Measurements from ENCODE around the gene ALDH1B1. TPM values are rescaled to one million over a fixed set of nuclear protein-coding genes. Genes with fewer than 3 reads are reported as not detected.

Gene ALDH1B1
- total RNA-seq, 5 donors from 2014 or later (not counting 1 experiment from before 2014, with no cell fraction given): 2.0 to 8.2 (median 5.2) TPM

DNA sequence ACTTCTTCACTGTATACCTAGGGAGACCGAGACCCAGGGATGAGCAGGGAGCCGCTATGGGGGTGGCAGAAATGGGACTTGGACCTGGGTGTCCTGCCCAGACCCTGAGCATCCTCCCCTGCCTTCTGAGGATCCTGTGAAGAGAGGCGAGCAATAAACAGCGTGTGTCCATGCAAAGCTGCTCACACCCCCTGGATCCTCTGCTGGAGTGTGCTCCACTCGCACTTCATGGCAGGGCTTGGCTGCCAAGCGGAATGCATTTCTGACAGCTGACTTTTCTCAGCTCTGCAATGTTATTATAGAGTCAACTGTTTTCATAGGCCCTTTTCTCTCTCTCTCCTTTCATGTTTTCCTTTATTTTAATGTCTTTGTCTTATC is 31.0 kb upstream of the ALDH1B1 start:
- peaks cover 4 to 7% (median 5%) of the 10 kb centered on the region in 3 donors for H3K4me1 Mint-ChIP-seq
- 94% methylated on average over 3 of the region's 6 CpGs for WGBS (ENCODE audit: insufficient coverage)
- no peak overlapping the region for H3K27ac ChIP-seq (ENCODE audit: low read length)
- POLR2A ChIA-PET: no interaction called here
- no peak for DNase-seq
- H3K36me3 ChIP-seq (ENCODE audit: control insufficient read depth in 2 of 2, extremely low read depth in 1 of 2, insufficient read depth in 1 of 2, low read length in 1 of 2): no peaks in the 10 kb centered on the region
- no peak for ATAC-seq (replicated peaks in 1 of 4)
- H3K9me3 ChIP-seq: no peaks in the 10 kb centered on the region
- no peak overlapping the region for H3K4me3 Mint-ChIP-seq
- H3K4me3 ChIP-seq (ENCODE audit: control insufficient read depth in 1 of 2, extremely low read depth in 1 of 2, low read length in 1 of 2): no peak overlapping the region
- no peak overlapping the region for H3K27ac Mint-ChIP-seq
- H3K36me3 Mint-ChIP-seq: no peaks in the 10 kb centered on the region
- H3K27me3 ChIP-seq (replicated peaks in 1 of 2; ENCODE audit: control insufficient read depth in 2 of 2, extremely low read depth in 1 of 2, insufficient read depth in 2 of 2, low read length in 1 of 2): no peaks in the 10 kb centered on the region
- peaks cover 4 to 8% of the 10 kb centered on the region in 2 donors for H3K27me3 Mint-ChIP-seq
- H3K4me1 ChIP-seq (ENCODE audit: control insufficient read depth in 1 of 2, extremely low read depth in 1 of 2, insufficient read depth in 2 of 2, low read length in 2 of 2): no peaks in the 10 kb centered on the region
- no peaks in the 10 kb centered on the region for H3K9me3 Mint-ChIP-seq
- CTCF ChIA-PET: interaction anchor here in 1 of 2 donors (0.6 kb wide), 1 partner anchor 1880 kb away, joined by 3 read pairs; no protein-coding TSS in a partner anchor

DNA sequence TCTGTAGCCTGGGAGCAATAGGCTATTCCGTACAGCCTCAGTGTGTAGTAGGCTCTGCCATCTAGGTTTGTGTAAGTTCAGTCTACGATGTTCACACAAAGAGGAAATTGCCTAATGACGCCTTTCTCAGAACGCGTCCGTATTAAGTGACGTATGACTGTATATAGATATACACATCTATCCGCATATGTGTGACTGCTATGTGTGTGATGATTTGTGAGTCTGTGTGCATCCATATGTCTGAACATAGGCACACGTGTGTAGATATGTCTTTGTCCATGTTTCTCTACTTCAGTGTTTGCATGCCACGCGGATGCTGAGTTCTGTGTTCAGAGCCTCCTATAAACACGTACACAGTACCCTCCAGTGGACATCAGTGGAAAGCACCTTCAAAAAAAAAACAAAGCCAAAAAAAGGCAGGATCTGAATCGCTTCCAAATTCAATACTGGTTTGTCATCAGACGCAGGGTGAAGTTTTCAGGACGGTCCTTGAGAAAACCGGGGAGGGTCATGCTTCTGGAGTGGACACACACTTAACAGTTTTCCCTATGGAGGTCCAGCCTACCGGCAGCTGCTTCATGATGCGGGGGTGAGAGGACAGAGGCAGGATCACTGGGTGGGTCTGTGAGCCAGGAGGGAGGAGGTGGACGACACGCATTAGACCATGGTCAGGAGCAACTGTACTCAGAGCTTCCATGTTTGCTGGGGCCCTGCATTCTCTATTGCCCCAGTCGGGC is 29.5 kb upstream of the ALDH1B1 start:
- no peak overlapping the region for H3K4me3 ChIP-seq (ENCODE audit: control insufficient read depth in 1 of 2, extremely low read depth in 1 of 2, low read length in 1 of 2)
- H3K4me3 Mint-ChIP-seq: peak overlapping the region in 2 of 3 donors; percentile 42
- DNase-seq (peak in 9 of 35 experiments; percentile 1 to 54 (median 5)), ATAC-seq (replicated peaks in 1 of 4) (peak in 3 of 4 experiments; percentile 36 to 83 (median 52))
- no peaks in the 10 kb centered on the region for H3K9me3 Mint-ChIP-seq
- H3K36me3 ChIP-seq (ENCODE audit: control insufficient read depth in 2 of 2, extremely low read depth in 1 of 2, insufficient read depth in 1 of 2, low read length in 1 of 2): no peaks in the 10 kb centered on the region
- H3K27me3 Mint-ChIP-seq: peaks cover 4 to 8% of the 10 kb centered on the region in 2 donors
- no peak overlapping the region for H3K27ac ChIP-seq (ENCODE audit: low read length)
- H3K27me3 ChIP-seq (replicated peaks in 1 of 2; ENCODE audit: control insufficient read depth in 2 of 2, extremely low read depth in 1 of 2, insufficient read depth in 2 of 2, low read length in 1 of 2): peaks cover 0 to 4% of the 10 kb centered on the region in 2 experiments
- ChIA-PET POLR2A (no interaction called here), CTCF (interaction anchor here in 1 of 2 donors (0.9 kb wide), 1 partner anchor 450 kb away, joined by 3 read pairs; no protein-coding TSS in a partner anchor)
- no peaks in the 10 kb centered on the region for H3K36me3 Mint-ChIP-seq
- no peaks in the 10 kb centered on the region for H3K4me1 ChIP-seq (ENCODE audit: control insufficient read depth in 1 of 2, extremely low read depth in 1 of 2, insufficient read depth in 2 of 2, low read length in 2 of 2)
- 51% methylated on average over 8 of the region's 21 CpGs for WGBS (ENCODE audit: insufficient coverage)
- peaks cover 4 to 7% (median 5%) of the 10 kb centered on the region in 3 donors for H3K4me1 Mint-ChIP-seq
- H3K27ac Mint-ChIP-seq: no peak overlapping the region
- H3K9me3 ChIP-seq: no peaks in the 10 kb centered on the region

DNA sequence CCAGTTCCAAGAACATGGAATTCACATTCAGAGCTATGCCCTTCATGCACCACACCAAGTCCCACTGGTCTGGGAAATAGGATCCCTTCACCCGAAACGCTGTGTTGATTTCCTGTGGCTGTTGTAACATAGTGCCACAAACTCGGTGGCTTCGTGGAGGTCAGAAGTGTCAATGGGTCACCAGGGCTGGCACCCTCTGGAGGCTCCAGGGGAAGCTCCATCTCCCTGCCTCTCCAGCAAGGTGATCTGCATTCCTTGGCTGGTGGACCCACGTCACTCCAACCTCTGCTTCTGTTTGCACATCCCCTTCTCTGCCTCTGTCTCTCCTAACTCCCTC is 28.9 kb upstream of the ALDH1B1 start:
- 61% methylated on average over 5 of the region's 5 CpGs for WGBS (ENCODE audit: insufficient coverage)
- no peak for ATAC-seq (replicated peaks in 1 of 4)
- POLR2A ChIA-PET: no interaction called here

DNA sequence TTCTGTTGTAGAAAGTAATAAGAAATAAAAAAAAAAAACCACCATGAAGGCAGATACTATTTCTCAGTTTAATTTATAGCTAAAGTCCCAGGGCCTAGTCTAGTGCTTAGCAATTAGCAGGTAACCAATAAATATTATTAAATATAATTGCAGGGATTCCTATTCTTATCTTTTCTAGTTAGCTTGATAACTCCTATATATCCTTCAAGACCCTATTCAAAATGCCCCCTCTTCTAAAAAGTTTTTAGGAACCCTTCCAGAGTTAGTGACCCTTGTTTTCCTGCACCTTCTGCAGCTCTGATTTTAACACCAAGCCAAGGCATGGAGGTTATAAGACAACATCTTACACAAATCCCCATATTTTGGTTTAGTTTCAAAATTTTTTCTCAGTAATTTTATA is 24.6 kb upstream of the ALDH1B1 start:
- Histone ChIP-seq H3K36me3 (ENCODE audit: control insufficient read depth in 2 of 2, extremely low read depth in 1 of 2, insufficient read depth in 1 of 2, low read length in 1 of 2) (no peaks in the 10 kb centered on the region), H3K27me3 (replicated peaks in 1 of 2; ENCODE audit: control insufficient read depth in 2 of 2, extremely low read depth in 1 of 2, insufficient read depth in 2 of 2, low read length in 1 of 2) (peaks cover 0 to 12% of the 10 kb centered on the region in 2 experiments), H3K27ac (ENCODE audit: low read length) (no peak overlapping the region), H3K4me3 (ENCODE audit: control insufficient read depth in 1 of 2, extremely low read depth in 1 of 2, low read length in 1 of 2) (no peak overlapping the region), H3K9me3 (no peaks in the 10 kb centered on the region), H3K4me1 (ENCODE audit: control insufficient read depth in 1 of 2, extremely low read depth in 1 of 2, insufficient read depth in 2 of 2, low read length in 2 of 2) (no peaks in the 10 kb centered on the region)
- H3K27me3 Mint-ChIP-seq: peaks cover 11 to 16% of the 10 kb centered on the region in 2 donors
- ChIA-PET CTCF (no interaction called here), POLR2A (no interaction called here)
- no peak for ATAC-seq (replicated peaks in 1 of 4)
- no peak overlapping the region for H3K27ac Mint-ChIP-seq
- no peak overlapping the region for H3K4me3 Mint-ChIP-seq
- H3K9me3 Mint-ChIP-seq: no peaks in the 10 kb centered on the region
- H3K36me3 Mint-ChIP-seq: no peaks in the 10 kb centered on the region
- peaks cover 3 to 5% (median 4%) of the 10 kb centered on the region in 3 donors for H3K4me1 Mint-ChIP-seq
- no peak for DNase-seq

More for the DNA sequence above, 28.9 kb upstream of the ALDH1B1 start:
- Mint-ChIP-seq H3K27ac (no peak overlapping the region), H3K9me3 (no peaks in the 10 kb centered on the region), H3K27me3 (peaks cover 4 to 8% of the 10 kb centered on the region in 2 donors), H3K36me3 (no peaks in the 10 kb centered on the region), H3K4me3 (no peak overlapping the region), H3K4me1 (peaks cover 4 to 7% (median 5%) of the 10 kb centered on the region in 3 donors)
- no peak overlapping the region for H3K4me3 ChIP-seq (ENCODE audit: control insufficient read depth in 1 of 2, extremely low read depth in 1 of 2, low read length in 1 of 2)
- H3K36me3 ChIP-seq (ENCODE audit: control insufficient read depth in 2 of 2, extremely low read depth in 1 of 2, insufficient read depth in 1 of 2, low read length in 1 of 2): no peaks in the 10 kb centered on the region
- CTCF ChIA-PET: interaction anchor here in 1 of 2 donors (0.9 kb wide), 1 partner anchor 450 kb away, joined by 3 read pairs; no protein-coding TSS in a partner anchor
- DNase-seq: no peak
- no peaks in the 10 kb centered on the region for H3K9me3 ChIP-seq
- no peak overlapping the region for H3K27ac ChIP-seq (ENCODE audit: low read length)
- H3K27me3 ChIP-seq (replicated peaks in 1 of 2; ENCODE audit: control insufficient read depth in 2 of 2, extremely low read depth in 1 of 2, insufficient read depth in 2 of 2, low read length in 1 of 2): peaks cover 0 to 4% of the 10 kb centered on the region in 2 experiments
- H3K4me1 ChIP-seq (ENCODE audit: control insufficient read depth in 1 of 2, extremely low read depth in 1 of 2, insufficient read depth in 2 of 2, low read length in 2 of 2): no peaks in the 10 kb centered on the region

DNA sequence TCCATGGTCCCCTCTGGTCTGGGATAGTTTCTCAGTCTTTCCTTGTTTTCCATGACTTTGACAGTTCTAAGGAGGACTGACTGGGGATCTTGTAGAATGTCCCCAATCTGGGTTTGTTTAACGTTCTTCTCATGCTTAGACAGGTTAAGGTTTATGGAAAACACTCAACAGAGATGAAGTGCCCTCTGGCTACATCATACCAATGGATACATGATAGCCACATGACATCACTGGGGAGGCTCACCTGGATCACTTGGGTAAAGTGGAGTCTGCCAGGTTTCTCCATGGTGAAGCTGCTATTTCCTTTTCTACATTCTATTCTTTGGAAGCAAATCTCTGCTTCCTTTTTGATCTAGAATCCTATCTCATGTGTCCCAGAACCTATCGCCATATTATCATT is 23.8 kb upstream of the ALDH1B1 start:
- ChIA-PET CTCF (no interaction called here), POLR2A (no interaction called here)
- Histone ChIP-seq H3K27me3 (replicated peaks in 1 of 2; ENCODE audit: control insufficient read depth in 2 of 2, extremely low read depth in 1 of 2, insufficient read depth in 2 of 2, low read length in 1 of 2) (peaks cover 0 to 12% of the 10 kb centered on the region in 2 experiments), H3K27ac (ENCODE audit: low read length) (no peak overlapping the region), H3K4me1 (ENCODE audit: control insufficient read depth in 1 of 2, extremely low read depth in 1 of 2, insufficient read depth in 2 of 2, low read length in 2 of 2) (no peaks in the 10 kb centered on the region), H3K9me3 (no peaks in the 10 kb centered on the region), H3K36me3 (ENCODE audit: control insufficient read depth in 2 of 2, extremely low read depth in 1 of 2, insufficient read depth in 1 of 2, low read length in 1 of 2) (no peaks in the 10 kb centered on the region), H3K4me3 (ENCODE audit: control insufficient read depth in 1 of 2, extremely low read depth in 1 of 2, low read length in 1 of 2) (no peak overlapping the region)
- H3K27me3 Mint-ChIP-seq: peaks cover 10 to 15% of the 10 kb centered on the region in 2 donors
- H3K9me3 Mint-ChIP-seq: no peaks in the 10 kb centered on the region
- no peak for ATAC-seq (replicated peaks in 1 of 4)
- no peak overlapping the region for H3K4me3 Mint-ChIP-seq
- no peak for DNase-seq
- WGBS (ENCODE audit: insufficient coverage): no CpG with 5 or more reads among the region's 2 CpGs
- no peak overlapping the region for H3K27ac Mint-ChIP-seq
- H3K36me3 Mint-ChIP-seq: no peaks in the 10 kb centered on the region
- no peaks in the 10 kb centered on the region for H3K4me1 Mint-ChIP-seq

DNA sequence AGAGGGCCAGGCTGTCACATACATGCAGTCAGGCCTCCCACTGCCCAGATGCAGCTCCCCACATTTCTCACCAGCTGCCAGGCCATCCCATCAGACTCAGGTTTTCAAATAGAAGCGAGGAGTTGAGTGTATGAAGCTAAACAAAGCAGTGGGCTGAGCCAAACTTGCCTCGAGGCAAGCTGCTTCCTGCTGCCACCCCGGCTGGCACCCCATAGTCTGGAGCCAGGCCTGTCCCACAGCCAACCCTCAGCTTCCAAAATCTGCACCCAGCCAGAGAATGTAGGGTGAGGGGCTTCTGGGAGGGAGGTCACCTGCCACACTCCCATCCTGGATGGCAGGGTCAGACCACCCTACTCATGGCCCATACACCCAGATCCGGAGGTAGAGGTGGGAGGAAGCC is 22.3 kb upstream of the ALDH1B1 start:
- H3K36me3 Mint-ChIP-seq: no peaks in the 10 kb centered on the region

More for the DNA sequence above, 22.3 kb upstream of the ALDH1B1 start:
- no peaks in the 10 kb centered on the region for H3K9me3 Mint-ChIP-seq
- no peaks in the 10 kb centered on the region for H3K36me3 ChIP-seq (ENCODE audit: control insufficient read depth in 2 of 2, extremely low read depth in 1 of 2, insufficient read depth in 1 of 2, low read length in 1 of 2)
- no peak overlapping the region for H3K27ac ChIP-seq (ENCODE audit: low read length)
- H3K27ac Mint-ChIP-seq: no peak overlapping the region
- ChIA-PET POLR2A (no interaction called here), CTCF (no interaction called here)
- no peak overlapping the region for H3K4me3 ChIP-seq (ENCODE audit: control insufficient read depth in 1 of 2, extremely low read depth in 1 of 2, low read length in 1 of 2)
- H3K4me3 Mint-ChIP-seq: no peak overlapping the region
- no peaks in the 10 kb centered on the region for H3K9me3 ChIP-seq
- H3K4me1 Mint-ChIP-seq: no peaks in the 10 kb centered on the region
- ATAC-seq (replicated peaks in 1 of 4) (no peak), DNase-seq (no peak)
- peaks cover 8 to 17% of the 10 kb centered on the region in 2 donors for H3K27me3 Mint-ChIP-seq
- peaks cover 0 to 13% of the 10 kb centered on the region in 2 experiments for H3K27me3 ChIP-seq (replicated peaks in 1 of 2; ENCODE audit: control insufficient read depth in 2 of 2, extremely low read depth in 1 of 2, insufficient read depth in 2 of 2, low read length in 1 of 2)
- no peaks in the 10 kb centered on the region for H3K4me1 ChIP-seq (ENCODE audit: control insufficient read depth in 1 of 2, extremely low read depth in 1 of 2, insufficient read depth in 2 of 2, low read length in 2 of 2)
- no CpG with 5 or more reads among the region's 4 CpGs for whole genome bisulfite sequencing (ENCODE audit: insufficient coverage)
